ENCODE results near the gene NADK.
"Not testable (repeated sequence)": the region's sequence is repeated elsewhere in the genome, so short reads cannot be mapped to it uniquely, and the experiment has no call there.

Gene NADK

DNA sequence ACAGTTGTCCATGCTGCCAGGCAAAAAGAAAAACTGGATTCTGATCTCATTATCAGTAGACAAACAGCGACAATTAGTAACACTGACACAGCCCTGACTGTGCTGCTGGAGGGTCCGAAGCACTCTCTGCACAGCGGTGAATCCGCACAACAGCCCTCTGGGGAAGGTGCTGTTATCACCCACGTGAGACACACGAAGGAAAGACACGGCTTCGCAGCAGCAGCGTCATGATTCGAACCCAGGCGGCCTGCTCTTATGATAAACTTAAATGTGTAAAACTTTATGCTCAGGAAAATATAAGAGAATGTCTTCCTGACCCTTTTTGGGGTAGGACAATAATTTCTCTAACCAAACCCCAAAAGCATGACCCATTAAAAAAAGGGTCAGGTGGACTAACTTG is 35.7 kb downstream of the NADK start:
- DNase-seq: not testable (repeated sequence)

GRCh38 chr1:1741013-1741412 is 37.3 kb downstream of the NADK start:
- DNase-seq: not testable (repeated sequence)

GRCh38 chr1:1738799-1739337 is 39.4 kb downstream of the NADK start:
- not testable (repeated sequence) for DNase-seq

DNA sequence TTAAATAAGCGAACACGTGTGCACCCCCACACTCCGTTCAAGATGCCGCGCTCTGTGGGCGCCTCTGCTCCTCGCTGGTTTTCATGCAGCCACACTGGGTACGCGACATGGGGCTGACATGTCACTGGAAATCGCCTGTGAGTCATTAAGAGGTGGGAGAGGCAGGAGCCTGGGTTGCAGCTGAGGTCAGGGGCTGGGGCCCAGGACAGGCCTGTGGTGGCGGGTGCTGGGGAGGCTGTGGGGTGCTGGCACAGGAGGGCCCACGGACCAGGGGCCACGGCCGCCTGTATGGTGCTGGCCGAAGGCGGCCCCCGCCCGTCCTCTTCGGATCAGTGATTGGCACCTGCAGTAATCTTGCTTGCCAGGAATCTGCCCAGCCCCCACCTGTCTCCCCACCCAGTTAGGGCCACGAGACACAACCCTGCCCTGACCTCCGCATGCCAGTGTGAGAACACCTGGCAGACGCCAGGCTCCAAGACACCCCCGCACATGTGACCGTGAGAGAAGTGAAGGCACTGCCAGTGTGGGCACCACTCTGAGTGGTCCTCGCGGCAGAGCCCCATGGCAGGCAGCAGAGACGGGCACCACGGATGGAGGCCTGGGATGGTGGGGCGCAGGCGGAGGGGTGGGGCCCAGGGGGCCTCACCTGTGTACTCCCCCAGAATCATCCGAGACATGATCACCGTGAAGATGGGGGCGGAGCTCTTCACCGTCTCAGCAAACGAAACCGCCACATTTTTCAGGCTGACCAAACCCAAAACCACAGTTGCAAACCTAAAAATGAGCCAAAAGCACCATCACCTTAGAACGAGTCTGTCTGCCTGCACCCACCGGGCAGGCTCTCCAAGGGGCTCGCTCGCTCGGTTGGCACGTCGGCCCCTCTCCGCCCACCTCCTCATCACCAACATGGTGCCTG is 40.3 kb downstream of the NADK start:
- DNase-seq: not testable (repeated sequence)

DNA sequence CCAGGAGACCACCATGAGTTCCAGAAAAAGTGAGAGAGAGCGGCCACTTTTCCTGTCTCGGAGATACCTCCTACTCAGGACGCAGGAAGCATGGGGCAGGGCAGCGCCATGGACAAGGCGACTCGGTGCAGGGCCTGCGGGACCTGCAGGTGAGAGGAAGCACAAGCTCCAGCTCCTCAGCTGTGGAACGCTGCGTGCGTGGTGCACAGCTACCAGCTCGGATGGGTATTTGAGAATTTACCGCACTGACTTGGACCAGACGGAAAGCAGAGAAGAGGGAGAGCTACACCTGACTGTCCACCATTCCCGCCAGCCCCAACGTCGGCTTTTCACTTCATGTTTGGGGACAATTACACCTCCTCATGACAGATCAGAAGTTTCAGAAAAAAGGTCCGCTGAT is 45.9 kb downstream of the NADK start:
- DNase-seq: no peak

DNA sequence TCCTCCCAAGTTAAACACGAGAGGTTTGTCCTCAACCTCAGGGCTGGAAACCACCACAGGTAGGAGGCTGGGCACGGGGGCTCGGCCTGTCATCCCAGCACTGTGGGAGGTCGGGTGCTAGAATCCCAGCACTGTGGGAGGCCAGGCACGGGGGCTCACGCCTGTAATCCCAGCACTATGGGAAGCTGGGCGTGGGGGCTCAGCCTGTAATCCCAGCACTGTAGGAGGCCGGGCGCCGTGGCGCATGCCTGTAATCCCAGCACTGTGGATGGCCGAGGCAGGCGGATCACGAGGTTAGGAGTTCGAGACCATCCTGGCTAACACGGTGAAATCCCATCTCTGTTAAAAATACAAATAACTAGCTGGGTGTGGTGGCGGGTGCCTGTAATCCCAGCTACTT is 47.4 kb downstream of the NADK start:
- no peak for DNase-seq

DNA sequence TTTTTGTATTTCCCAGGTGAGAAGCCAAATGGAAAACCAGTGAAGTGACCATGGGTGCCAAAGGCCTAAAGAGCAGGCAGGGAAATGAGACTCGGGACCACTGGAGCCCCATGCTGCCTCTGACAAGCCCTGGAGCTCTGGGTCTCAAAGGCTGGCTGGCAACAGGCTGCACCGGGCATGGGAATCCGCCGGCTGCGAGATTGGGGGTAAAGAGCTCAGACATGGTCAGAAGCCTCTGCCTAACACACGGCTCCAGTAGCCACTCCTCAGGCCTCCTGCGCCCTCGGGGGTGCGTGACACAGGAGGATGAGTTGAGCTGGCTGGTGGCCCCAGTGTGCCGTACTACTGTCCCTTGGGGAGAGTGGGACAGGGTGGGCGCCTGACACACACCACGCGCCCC is 48.0 kb downstream of the NADK start:
- DNase-seq: not testable (repeated sequence)

DNA sequence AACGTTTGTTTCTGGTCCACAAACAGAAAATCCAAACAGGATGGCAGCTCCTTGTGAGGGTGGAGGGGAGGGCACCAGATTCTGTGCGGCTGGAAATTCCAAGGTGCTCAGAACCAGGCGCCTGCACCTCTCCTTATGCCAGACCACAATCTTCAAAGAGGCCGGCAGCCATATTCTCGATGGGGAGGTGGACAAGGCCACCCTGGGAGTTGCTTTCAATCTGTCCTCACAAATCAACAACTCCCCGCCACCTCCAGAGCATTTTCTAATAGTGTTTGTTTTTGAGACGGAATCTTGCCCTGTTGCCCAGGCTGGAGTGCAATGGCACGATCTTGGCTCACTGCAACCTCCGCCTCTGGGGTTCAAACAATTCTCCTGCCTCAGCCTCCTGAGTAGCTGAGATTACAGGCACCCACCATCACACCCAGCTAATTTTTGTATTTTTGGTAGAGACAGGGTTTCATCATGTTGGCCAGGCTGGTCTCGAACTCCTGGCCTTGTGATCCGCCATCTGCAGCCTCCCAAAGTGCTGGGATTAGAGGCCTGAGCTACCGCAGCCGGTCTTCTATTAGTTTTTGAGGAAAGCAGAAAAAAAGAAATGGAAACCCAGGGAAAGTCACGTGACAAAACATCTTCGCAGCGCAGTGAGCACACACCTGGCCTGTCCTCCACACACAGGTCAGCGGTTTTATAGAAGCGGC is 49.0 kb downstream of the NADK start:
- not testable (repeated sequence) for DNase-seq

DNA sequence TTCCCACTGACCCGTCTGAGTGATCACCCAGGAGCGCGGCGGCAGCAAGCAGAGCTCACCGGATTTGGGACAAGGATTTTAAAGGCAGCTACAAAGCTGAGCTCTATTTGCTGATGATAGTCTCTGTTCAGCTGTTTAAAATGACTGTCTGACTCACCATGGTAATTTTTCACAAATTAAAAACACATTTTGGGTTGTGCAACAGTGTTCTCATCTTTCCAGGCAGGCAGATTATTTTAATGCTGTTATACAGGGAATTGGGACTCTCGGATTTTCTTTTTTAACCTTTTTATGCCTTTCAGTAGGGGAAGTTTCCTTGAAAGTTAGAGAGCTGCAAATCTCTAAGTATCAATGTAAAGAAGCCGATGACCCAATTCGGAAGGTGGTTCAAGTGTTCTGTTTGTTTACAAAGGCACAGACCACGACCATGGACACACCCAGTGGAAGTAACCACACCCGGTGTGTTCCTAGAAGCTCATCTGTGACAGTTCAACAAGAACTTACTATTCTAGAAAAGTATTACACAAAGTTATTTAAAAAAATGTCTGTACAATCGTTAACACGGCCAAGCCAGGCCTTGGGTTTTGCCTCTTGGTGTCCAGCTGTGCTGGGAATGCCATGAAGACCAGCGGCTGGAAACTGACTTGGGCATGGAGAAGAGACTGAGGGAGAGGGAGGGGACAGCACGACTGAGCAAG is 49.8 kb downstream of the NADK start:
- DNase-seq: not testable (repeated sequence)

DNA sequence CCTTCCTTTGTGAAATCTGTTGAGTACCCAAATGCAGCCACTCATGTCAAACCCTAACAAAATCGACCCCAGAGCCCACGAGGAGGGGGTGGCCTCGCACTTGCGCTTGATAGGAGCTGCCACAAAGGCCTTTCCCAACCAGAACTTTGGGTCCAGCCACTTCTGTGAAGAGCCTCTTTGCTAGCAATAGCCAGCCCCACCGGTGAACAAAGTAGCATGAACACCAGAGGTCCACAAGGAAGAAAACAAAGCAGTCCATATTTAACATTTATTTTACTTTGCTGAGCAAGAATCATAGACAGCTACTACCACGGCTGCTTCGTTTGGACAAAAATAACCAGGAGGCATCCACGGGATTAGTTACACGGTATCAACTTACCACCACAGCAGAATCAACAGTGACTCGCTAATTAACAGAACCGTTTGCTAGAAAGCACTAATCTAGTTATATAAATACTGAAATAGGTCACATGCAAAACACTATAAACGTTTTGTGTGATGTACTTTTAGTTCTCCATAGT is 51.1 kb downstream of the NADK start:
- not testable (repeated sequence) for DNase-seq

- not testable (repeated sequence) for DNase-seq
These were observed 52.2 kb downstream of the NADK start for GRCh38 chr1:1726088-1726487.

DNA sequence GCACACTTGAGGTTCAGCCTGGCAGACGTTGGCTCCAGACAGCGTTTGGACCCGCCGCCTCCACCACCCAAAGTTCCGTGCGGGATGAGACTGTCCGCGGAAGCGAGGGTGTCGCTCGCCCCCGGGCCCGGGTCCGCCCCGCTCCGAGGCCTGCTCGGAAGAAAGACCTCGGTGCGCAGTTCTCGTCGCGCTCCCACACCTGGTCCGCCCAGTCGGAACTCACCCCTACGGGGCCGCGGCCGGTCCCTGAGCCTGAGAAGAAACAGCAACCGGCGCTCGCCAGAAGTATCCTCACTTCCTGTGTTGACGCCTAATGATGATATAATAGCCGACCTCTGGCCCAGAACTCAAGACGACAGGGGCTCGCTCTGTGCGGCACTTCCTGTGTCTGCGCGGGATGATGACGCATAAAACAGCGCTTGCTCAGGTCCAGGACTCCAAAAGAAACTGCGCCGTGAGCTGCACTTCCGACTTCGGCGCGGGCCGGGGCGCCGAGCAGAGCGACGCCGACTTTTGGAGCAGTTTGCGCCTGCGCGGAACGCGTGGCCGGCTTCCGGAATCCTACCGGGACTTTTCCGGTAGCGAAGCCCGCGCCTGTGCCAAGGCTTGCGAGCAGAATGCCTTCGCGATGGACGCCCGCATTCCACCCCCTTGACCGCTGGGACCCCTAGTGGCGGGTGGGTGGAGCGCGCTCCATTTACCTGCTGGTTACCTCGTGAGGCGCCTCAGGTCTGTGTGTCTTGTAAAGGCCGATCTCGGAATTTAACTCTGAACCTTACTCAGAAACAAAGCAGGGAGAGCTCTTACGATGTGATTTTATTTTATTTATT is 54.0 kb downstream of the NADK start, which contains the start of gene CDK11A:
CDK11A (minus strand) TSS at position 323 of the 830 bp plus-strand sequence. CDS start 1,539 bp downstream, outside the sequence.
- peak; percentile 100 for DNase-seq

- DNase-seq: no peak
These were observed 57.1 kb downstream of the NADK start for GRCh38 chr1:1721201-1721600.

DNA sequence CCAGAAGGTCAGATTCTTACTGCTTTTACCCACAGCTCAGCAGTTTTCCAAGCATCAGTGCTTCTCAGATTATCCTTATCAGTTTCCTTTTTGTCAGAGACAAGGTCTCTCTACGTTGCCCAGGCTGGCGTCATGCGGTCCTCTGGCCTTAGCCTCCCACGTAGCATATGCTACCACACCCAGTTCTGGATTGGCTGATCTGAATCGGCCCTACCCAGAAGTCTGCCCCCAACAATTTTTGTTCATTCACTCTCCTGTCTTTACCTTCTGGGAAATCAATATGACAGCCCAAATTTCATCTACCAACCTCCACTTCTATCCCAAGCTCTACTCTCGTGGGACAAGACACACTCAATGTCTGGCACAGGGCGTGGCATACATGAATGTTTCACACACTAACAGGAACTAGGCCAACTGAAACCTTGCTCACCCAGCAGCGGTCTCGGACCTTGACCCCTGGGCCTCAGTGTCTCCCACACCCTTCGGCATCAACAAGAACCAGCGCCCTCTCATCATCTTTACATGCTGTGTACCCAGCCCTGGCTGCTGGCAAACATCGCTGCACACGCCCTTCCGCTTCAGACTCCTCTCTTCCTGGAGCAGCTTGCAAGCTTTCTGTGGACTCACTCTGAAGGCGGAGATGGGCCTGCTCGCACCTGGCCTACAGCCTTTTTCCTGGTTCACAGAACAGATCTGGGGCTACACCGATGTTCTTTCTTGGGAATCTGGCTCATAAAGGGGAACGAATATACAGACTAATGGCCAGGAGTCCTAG is 63.0 kb downstream of the NADK start:
- DNase-seq: not testable (repeated sequence)

DNA sequence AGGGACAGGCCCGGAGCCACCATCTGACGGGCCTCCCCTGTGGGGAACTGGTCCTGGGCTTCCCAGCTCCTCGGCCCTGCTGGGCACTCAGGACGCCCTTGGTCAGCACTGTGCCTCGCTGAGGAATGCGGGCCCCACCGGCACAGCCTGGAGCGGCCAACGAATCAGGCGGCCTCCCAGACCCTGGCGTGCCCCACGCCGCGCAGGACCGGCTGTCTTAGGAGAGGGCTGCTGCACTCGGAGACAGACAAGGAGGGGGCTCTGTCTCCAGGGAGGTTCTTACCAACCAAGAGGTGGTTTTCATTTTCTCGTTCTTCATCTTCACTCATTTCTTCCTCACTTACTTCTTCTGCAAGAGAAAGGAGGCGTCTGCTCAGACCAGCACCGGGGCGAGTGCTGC is 70.4 kb downstream of the NADK start:
- not testable (repeated sequence) for DNase-seq

- DNase-seq: not testable (repeated sequence)
These were observed 71.0 kb downstream of the NADK start for GRCh38 chr1:1707241-1707640.

DNA sequence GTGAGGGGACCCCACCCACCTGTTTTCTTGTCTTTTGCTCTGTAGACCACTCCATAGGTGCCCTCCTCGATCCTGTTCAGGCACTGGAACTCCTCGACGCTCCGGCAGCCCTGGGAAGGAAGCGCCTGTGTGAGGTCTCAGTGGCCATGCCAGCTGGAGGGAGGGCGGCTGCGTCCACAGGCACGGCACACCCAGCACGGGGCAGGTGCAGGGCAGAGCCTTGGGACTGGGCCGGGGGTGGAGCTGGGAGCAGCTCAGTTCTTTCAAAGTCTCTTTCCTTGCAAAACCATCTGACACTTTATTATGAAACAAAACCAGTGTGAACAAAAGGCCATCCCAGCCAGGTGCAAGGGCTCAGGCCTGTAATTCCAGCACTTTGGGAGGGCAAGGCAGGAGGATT is 72.6 kb downstream of the NADK start:
- not testable (repeated sequence) for DNase-seq

DNA sequence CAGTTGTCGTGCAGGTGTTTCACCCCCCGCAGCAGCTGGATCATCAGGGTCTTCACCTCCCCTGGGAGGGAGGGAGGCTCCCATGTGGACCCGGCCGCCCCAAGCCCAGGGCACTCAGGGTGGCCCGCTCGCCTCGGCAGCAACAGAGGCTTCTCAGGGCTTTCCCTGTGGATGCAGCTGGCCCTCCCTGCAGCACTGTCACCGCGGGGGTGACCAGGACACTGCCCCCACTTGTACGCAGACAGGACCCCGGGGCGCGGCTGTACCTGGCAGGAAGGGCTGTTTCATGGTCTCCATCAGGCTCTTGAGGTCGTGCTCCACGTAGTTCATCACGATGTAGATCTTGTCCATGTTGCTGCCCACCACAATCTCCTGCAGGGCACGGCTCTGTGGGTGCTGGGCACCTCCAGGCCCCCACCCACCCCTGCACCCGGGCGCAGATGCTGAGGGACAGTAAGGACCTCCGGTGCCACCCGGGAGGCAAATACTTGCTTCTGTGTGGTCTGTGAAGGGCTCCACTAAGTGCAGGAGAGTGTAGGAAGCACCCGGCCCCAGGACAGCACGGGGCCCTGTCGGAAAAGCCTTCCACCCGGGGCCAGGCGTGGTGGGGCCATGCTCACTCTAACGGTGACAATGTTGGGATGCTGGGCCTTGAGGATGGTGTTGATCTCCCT is 73.8 kb downstream of the NADK start:
- DNase-seq: peak; percentile 9

- DNase-seq: peak; percentile 7
These were observed 74.5 kb downstream of the NADK start for GRCh38 chr1:1703796-1704195.

DNA sequence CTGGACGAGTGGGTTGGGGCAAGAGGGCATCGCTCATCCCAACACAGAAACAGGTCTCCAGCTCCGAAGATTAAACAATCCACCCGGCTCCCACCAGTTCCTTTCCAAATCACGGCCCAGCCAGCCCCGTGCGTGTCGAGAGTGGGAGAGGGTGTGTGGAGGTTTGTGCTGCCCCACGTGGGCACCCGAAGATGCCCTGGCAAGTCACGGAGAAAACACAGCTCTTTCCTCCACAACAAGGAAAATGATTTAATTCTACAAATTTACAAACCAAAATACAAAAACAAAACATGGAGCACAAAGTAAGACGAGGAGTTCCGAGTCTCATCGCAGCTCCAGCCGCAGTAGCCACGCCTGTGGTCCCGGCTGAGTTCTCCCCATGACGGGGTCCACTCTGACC is 75.8 kb downstream of the NADK start:
- not testable (repeated sequence) for DNase-seq

Measured in right hindlimb (tissue), 1 donor.